CD4-positive, alpha-beta T cell treated with Interleukin-17A for 1 hour (primary cell): ENCODE measurements around the gene WBP2.

ENCODE experiments used
- DNase-seq: peaks from one replicate; pipeline ENCODE4 v3.0.0-alpha.2; 2020

WBP2 gene

GRCh38 chr17:75855310-75856061 lies at the start of gene WBP2:
TSS of gene WBP2 (minus strand) at chr17:75855335. CDS start at chr17:75855297, 38 bp downstream.
- DNase-seq = peak; percentile 100

DNA sequence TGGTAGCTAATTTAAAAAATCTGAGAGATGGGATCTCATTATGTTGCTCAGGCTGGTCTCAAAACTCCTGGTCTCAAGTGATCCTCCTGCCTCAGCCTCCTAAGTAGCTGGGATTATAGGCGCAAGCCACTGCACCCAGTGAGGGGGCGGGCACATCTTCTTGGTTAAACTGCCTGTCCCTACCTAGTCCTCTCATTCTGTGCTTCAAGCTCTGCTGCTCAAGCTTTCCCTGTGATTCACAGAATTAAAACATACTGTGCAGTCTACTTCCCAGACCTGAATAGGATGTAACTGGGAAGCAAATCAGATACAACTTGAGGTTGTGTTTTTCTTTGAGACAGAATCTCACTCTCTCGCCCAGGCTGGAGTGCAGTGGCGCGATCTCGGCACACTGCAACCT lies 47.3 kb upstream of the WBP2 start:
- no peak for DNase-seq

GRCh38 chr17:75901727-75902126 lies 46.6 kb upstream of the WBP2 start:
- DNase-seq = no peak

GRCh38 chr17:75900691-75901533 lies 45.8 kb upstream of the WBP2 start:
- no peak for DNase-seq

GRCh38 chr17:75899767-75900468 lies 44.8 kb upstream of the WBP2 start:
- no peak for DNase-seq

DNA sequence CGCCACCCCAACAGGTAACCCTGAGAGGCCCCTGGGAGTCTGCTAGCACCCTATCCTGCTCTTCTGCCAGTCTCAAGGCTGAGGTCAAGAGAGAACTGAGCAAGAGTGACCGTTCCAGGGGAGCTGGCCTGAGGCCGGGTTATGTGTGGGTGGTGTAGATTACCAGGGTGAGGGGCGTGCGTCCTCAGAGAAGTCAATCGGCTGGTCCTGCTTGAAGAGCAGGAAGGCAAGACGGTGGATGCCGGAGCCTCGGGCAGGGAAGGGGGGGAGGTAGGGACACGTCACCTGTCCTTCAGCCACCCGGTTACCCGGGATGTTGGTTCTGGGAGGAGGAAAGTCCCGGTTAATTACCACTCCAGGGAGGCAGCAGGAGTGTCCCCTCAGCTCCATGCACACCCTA lies 44.2 kb upstream of the WBP2 start:
- DNase-seq = no peak

DNA sequence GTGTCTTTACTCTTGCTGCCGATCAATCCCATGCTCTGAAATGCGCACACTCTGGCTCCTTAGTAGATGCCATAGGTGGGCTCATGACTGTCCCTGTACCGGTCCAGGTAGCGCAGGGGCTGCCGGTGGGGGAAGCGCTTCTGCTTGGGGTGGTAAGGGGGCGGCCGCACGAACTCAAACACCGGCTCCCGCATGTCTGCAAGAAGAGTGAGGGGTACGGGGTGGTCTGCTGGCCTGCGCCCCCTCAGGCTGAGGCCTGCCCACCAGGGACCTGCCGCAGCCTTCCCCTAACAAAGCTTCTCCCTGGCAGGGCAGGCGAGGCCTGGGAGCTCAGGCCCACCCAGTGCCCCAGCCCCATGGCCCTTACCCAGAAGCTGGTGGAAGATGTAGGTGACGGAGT lies 43.7 kb upstream of the WBP2 start:
- DNase-seq = no peak

DNA sequence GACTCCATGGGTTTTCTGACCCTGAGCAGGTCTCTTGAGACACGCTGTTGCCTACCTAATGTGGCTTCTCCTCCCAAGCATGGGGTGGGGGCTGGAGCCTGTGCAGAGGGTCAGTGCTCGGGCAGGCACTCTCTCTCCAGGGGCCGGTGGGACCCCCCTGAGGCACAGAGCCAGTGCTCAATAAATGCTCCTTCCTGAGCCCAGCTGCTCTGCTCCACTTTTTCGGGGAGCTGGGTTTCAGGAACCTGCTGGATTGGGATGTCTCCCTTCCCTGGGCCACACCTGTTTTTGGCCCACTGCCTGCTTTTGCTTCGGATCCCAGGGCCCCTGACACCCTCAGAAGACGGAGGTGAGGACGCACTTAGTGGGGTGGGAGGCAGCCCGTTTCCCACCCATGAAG lies 42.9 kb upstream of the WBP2 start:
- DNase-seq = no peak

DNA sequence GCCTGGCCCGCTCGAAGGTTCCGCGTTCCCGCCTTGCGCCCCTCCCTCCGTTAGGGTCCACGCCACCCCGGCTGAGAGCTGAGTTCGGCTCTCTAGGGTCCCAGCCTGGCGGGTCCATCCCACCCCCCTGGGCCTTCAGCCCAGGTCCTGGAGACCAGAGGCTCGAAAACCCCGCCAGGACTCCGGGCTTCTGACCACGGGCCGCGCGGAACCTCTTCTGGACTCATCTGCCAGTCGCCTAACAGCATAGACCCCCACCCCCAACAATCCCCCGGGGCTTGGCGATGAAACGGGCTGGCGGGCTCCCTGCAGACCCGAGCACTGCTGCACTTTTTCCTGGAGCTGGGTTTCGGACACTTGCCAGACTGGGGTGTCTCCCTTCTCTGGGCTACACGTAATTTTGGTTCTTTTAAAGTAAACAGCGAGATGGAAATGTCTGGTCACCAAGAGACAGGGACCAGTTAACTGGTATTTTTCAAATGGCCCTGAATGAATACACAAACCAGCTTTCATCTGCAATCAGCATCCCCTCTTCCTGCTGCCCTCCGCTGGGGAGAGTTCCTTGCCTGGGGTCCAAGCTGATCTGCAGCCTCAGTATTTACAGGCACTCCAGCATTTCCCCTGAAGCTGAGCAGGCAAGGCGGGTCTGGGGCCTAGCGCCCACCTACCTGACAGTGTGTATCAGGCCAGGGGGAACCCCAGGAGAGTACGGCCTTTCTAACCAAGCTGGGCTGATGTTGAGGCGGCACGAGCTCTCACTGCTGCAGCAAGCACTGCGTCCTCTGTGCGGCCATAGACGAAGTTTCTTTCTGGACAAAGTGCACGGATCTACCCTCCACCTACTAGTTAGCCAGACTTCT lies 42.3 kb upstream of the WBP2 start:
- no peak for DNase-seq

- peak; percentile 80 for DNase-seq
These were observed 41.5 kb upstream of the WBP2 start, which contains the start of gene TRIM65 for GRCh38 chr17:75896415-75897159. TSS of gene TRIM65 (minus strand) at chr17:75896951. CDS start at chr17:75896937, 14 bp downstream.

- no peak for DNase-seq
These were observed 40.4 kb upstream of the WBP2 start for GRCh38 chr17:75895370-75896155.

GRCh38 chr17:75894049-75894733 lies 39.1 kb upstream of the WBP2 start:
- no peak for DNase-seq

GRCh38 chr17:75893305-75894048 lies 38.3 kb upstream of the WBP2 start:
- no peak for DNase-seq

DNA sequence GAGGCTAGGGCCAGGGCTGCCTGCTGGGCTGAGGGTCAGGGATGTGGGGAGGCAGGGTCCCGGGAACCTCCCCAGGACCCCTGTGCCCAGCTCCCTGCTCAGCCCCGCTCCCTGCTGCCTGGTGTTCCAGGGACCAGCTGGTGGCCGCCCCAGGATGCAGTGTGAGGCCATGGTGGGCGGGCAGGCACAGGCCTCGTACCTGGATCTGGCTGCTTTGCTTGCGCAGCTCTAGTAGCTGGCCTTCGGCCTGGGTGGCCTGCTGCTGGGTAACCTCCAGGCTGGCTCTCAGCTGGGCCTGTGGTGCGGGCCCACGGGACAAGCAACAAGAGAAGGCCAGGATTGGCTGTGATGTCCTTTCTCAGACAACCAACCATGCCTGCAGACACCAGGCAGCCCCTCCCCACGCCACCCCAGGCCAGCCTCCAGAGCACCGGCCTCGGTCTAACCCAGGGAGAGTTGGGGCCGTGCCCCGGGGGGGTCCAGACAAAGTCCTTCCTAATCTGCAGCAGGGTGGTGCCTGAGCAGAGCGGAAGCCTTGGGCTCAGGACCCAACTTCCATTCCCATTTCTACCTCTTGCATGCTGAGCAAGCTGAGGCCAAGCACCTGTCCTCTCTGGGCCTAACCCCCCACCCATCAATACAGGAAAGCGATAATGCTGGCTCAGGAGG lies 37.6 kb upstream of the WBP2 start:
- no peak for DNase-seq

- no peak for DNase-seq
These were observed 36.7 kb upstream of the WBP2 start for GRCh38 chr17:75891605-75892555.

GRCh38 chr17:75891022-75891604 lies 36.0 kb upstream of the WBP2 start:
- DNase-seq = no peak

DNA sequence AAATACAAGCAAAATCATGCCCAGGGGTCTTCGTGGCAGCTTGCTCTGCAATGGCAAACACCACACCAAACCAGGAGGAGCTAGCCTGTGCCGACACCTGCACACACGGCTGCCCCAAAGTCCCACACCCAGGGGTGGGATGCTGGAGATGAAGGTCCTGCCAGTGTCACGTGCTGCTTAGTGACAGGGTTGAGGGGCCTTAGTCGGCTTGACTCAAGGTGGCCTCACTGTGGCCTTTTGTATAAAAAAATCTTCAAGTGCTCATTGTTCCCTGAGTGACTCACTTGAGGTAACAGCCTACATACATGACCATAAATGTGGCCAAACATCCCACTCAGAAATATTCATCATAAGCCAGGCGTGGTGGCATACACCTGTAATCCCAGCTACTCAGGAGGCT lies 34.3 kb upstream of the WBP2 start:
- DNase-seq = no peak
